IPS-15b (cell line): Measurements from ENCODE around the gene SMCHD1.
"Not testable (repeated sequence)": the region's sequence is repeated elsewhere in the genome, so short reads cannot be mapped to it uniquely, and the experiment has no call there.

ENCODE experiments used
- H3K27me3 ChIP-seq: one replicate; pipeline ENCODE4 v1.6.1; 2013; ENCODE audit warnings: low read length; ENCODE audit not compliant: control insufficient read depth, insufficient read depth
- H3K36me3 ChIP-seq: one replicate; pipeline ENCODE4 v1.6.1; 2013; ENCODE audit warnings: low read length; ENCODE audit not compliant: control insufficient read depth, insufficient read depth
- H3K4me1 ChIP-seq: one replicate; pipeline ENCODE4 v1.6.1; 2013; ENCODE audit warnings: mild to moderate bottlenecking, low read length; ENCODE audit not compliant: control insufficient read depth, insufficient read depth
- H3K4me3 ChIP-seq: one replicate; pipeline ENCODE4 v1.5.1; 2013; ENCODE audit warnings: low read depth, low read length
- H3K9ac ChIP-seq: one replicate; pipeline ENCODE4 v1.6.1; 2013; ENCODE audit warnings: low read depth, mild to moderate bottlenecking, low read length
- H3K9me3 ChIP-seq: one replicate; pipeline ENCODE4 v1.6.1; 2013; ENCODE audit warnings: mild to moderate bottlenecking, low read length; ENCODE audit not compliant: control insufficient read depth, insufficient read depth

The SMCHD1 gene

GRCh38 chr18:2805970-2806943, 150.7 kb downstream of the SMCHD1 start:
- Histone ChIP-seq H3K4me1 (no peaks in the 10 kb centered on the region), H3K9me3 (no peaks in the 10 kb centered on the region), H3K27me3 (no peaks in the 10 kb centered on the region), H3K36me3 (no peaks in the 10 kb centered on the region), H3K9ac (no peak overlapping the region), H3K4me3 (no peak overlapping the region)

DNA sequence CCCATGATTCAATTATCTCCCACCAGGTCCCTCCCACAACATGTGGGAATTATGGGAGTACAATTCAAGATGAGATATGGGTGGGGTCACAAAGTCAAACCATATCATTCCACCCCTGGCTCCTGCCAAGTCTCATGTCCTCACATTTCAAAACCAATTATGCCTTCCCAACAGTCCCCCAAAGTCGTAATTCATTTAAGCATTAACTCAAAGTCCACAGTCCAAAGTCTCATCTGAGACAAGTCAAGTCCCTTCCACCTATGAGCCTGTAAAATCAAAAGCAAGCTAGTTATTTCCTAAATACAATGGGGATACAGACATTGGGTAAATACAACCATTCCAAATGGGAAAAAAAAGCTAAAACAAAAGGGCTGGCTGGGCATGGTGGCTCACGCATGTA, 153.1 kb downstream of the SMCHD1 start:
- not testable (repeated sequence) for H3K4me3 ChIP-seq, H3K9me3 ChIP-seq, H3K4me1 ChIP-seq, H3K27me3 ChIP-seq, H3K36me3 ChIP-seq, H3K9ac ChIP-seq

GRCh38 chr18:2809666-2810183, 154.2 kb downstream of the SMCHD1 start:
- not testable (repeated sequence) for H3K4me1 ChIP-seq, H3K36me3 ChIP-seq, H3K9me3 ChIP-seq, H3K27me3 ChIP-seq, H3K4me3 ChIP-seq, H3K9ac ChIP-seq

GRCh38 chr18:2811416-2811815, 155.9 kb downstream of the SMCHD1 start:
- H3K4me1 ChIP-seq = no peaks in the 10 kb centered on the region
- no peak overlapping the region for H3K4me3 ChIP-seq
- no peaks in the 10 kb centered on the region for H3K9me3 ChIP-seq
- no peak overlapping the region for H3K9ac ChIP-seq
- no peaks in the 10 kb centered on the region for H3K27me3 ChIP-seq
- no peaks in the 10 kb centered on the region for H3K36me3 ChIP-seq

DNA sequence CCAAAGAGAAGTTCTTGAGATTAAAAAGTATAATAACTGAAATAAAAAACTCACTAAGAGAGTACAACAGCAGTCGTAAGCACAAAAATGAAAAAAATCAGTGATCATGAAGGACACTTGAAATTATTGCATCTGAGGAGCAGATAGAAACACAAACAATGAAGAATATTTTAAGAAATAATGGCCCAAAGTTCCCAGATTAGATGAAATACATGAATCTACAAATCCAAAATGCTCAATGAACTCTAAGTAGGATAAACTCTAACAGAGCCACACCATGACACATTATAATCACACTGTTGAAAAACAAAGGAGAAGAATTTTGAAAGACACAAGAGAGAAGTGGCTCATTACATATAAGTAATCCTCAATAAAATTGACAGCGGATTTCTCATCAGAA, 159.4 kb downstream of the SMCHD1 start:
- Histone ChIP-seq H3K4me1 (no peaks in the 10 kb centered on the region), H3K27me3 (no peaks in the 10 kb centered on the region), H3K9ac (no peak overlapping the region), H3K9me3 (no peaks in the 10 kb centered on the region), H3K4me3 (no peak overlapping the region), H3K36me3 (no peaks in the 10 kb centered on the region)

- H3K4me3 ChIP-seq = no peak overlapping the region
- H3K4me1 ChIP-seq = no peaks in the 10 kb centered on the region
- no peak overlapping the region for H3K9ac ChIP-seq
- H3K36me3 ChIP-seq = no peaks in the 10 kb centered on the region
- H3K27me3 ChIP-seq = no peaks in the 10 kb centered on the region
- H3K9me3 ChIP-seq = no peaks in the 10 kb centered on the region
Measured at GRCh38 chr18:2818281-2818680, 162.8 kb downstream of the SMCHD1 start.

GRCh38 chr18:2821695-2822094, 166.2 kb downstream of the SMCHD1 start:
- H3K27me3 ChIP-seq = no peaks in the 10 kb centered on the region
- no peaks in the 10 kb centered on the region for H3K9me3 ChIP-seq
- no peak overlapping the region for H3K4me3 ChIP-seq
- no peaks in the 10 kb centered on the region for H3K4me1 ChIP-seq
- H3K36me3 ChIP-seq = no peaks in the 10 kb centered on the region
- H3K9ac ChIP-seq = no peak overlapping the region

GRCh38 chr18:2822213-2822921, 166.8 kb downstream of the SMCHD1 start:
- no peaks in the 10 kb centered on the region for H3K4me1 ChIP-seq

GRCh38 chr18:2823202-2823601, 167.7 kb downstream of the SMCHD1 start:
- no peaks in the 10 kb centered on the region for H3K27me3 ChIP-seq
- no peaks in the 10 kb centered on the region for H3K9me3 ChIP-seq
- no peaks in the 10 kb centered on the region for H3K36me3 ChIP-seq
- no peaks in the 10 kb centered on the region for H3K4me1 ChIP-seq
- H3K4me3 ChIP-seq = no peak overlapping the region
- no peak overlapping the region for H3K9ac ChIP-seq

More at GRCh38 chr18:2822213-2822921, 166.8 kb downstream of the SMCHD1 start:
- Histone ChIP-seq H3K4me3 (no peak overlapping the region), H3K9ac (no peak overlapping the region), H3K36me3 (no peaks in the 10 kb centered on the region), H3K9me3 (no peaks in the 10 kb centered on the region), H3K27me3 (no peaks in the 10 kb centered on the region)

- H3K9me3 ChIP-seq = no peaks in the 10 kb centered on the region
- H3K9ac ChIP-seq = no peak overlapping the region
- H3K36me3 ChIP-seq = no peaks in the 10 kb centered on the region
- no peaks in the 10 kb centered on the region for H3K4me1 ChIP-seq
- H3K27me3 ChIP-seq = no peaks in the 10 kb centered on the region
- H3K4me3 ChIP-seq = no peak overlapping the region
Measured at GRCh38 chr18:2823966-2824365, 168.4 kb downstream of the SMCHD1 start.

GRCh38 chr18:2824865-2825264, 169.3 kb downstream of the SMCHD1 start:
- H3K9ac ChIP-seq = no peak overlapping the region
- H3K4me3 ChIP-seq = no peak overlapping the region
- H3K4me1 ChIP-seq = no peaks in the 10 kb centered on the region
- no peaks in the 10 kb centered on the region for H3K36me3 ChIP-seq
- H3K9me3 ChIP-seq = no peaks in the 10 kb centered on the region
- H3K27me3 ChIP-seq = no peaks in the 10 kb centered on the region
